Keratinocyte (primary cell): ENCODE results near the gene TRPC4. TPM values are rescaled to one million over a fixed set of nuclear protein-coding genes. Genes with fewer than 3 reads are reported as not detected.

ENCODE experiments used
- DNase-seq: peaks from one replicate; pipeline ENCODE4 v3.0.0-alpha.2; 2011; ENCODE audit warnings: low read depth, missing footprints, low spot score
- FAIRE-seq: peaks from 2 replicates; lab custom pipeline; 2011; peaks lifted over from hg19 to GRCh38; lab: Jason Lieb, UNC
- H2AFZ ChIP-seq: 2 replicates; pipeline ENCODE4 v1.6.0; 2012; ENCODE audit warnings: low read length, control low read depth, inconsistent platforms; ENCODE audit not compliant: control insufficient read depth
- H3K27ac ChIP-seq: 2 replicates; pipeline ENCODE4 v1.5.1; 2011; ENCODE audit warnings: low read length; ENCODE audit not compliant: control insufficient read depth, insufficient read depth
- H3K27me3 ChIP-seq: 3 replicates; pipeline ENCODE4 v1.6.0; 2011; ENCODE audit warnings: low read length; ENCODE audit not compliant: control insufficient read depth, insufficient read depth; ENCODE audit errors: extremely low read depth
- H3K36me3 ChIP-seq, 2 experiments: 2 replicates in 1 of 2; 3 replicates in 1 of 2; pipeline ENCODE4 v1.5.1; 2011; ENCODE audit warnings: low read length in 2 of 2, mild to moderate bottlenecking in 1 of 2; ENCODE audit not compliant: control insufficient read depth in 2 of 2, insufficient read depth in 2 of 2; ENCODE audit errors: extremely low read depth in 1 of 2
- H3K4me1 ChIP-seq: 3 replicates; pipeline ENCODE4 v1.5.1; 2011; ENCODE audit warnings: low read length; ENCODE audit not compliant: control insufficient read depth, insufficient read depth; ENCODE audit errors: extremely low read depth
- H3K4me2 ChIP-seq: 3 replicates; pipeline ENCODE4 v1.6.0; 2011; ENCODE audit warnings: low read depth, low read length; ENCODE audit not compliant: control insufficient read depth, insufficient read depth; ENCODE audit errors: extremely low read depth
- H3K4me3 ChIP-seq, 3 experiments: fragments of 200-600 bp in 1 of 3; sonication (generic) in 1 of 3; 2 replicates in 2 of 3; 3 replicates in 1 of 3; pipeline ENCODE4 v1.5.1; 2011 to 2016; ENCODE audit warnings: low read length in 3 of 3, mild to moderate bottlenecking in 3 of 3, control low read depth in 2 of 3, inconsistent platforms in 1 of 3, low read depth in 1 of 3, mixed read lengths in 1 of 3, mixed run types in 1 of 3, moderate library complexity in 1 of 3; ENCODE audit not compliant: control insufficient read depth in 2 of 3, insufficient read depth in 2 of 3; ENCODE audit errors: extremely low read depth in 1 of 3
- H3K79me2 ChIP-seq: 2 replicates; pipeline ENCODE4 v1.6.0; 2012; ENCODE audit warnings: low read length; ENCODE audit not compliant: control insufficient read depth, insufficient read depth
- H3K9ac ChIP-seq: 3 replicates; pipeline ENCODE4 v1.6.0; 2011; ENCODE audit warnings: low read length; ENCODE audit not compliant: control insufficient read depth, insufficient read depth; ENCODE audit errors: extremely low read depth
- H3K9me1 ChIP-seq: 3 replicates; pipeline ENCODE4 v1.6.0; 2011; ENCODE audit warnings: low read length; ENCODE audit not compliant: control insufficient read depth, insufficient read depth; ENCODE audit errors: extremely low read depth
- H3K9me3 ChIP-seq: 2 replicates; pipeline ENCODE4 v1.5.1; 2012; ENCODE audit warnings: low read depth, low read length; ENCODE audit not compliant: control insufficient read depth
- H4K20me1 ChIP-seq: 3 replicates; pipeline ENCODE4 v1.6.0; 2011; ENCODE audit warnings: low read length; ENCODE audit not compliant: control insufficient read depth, insufficient read depth; ENCODE audit errors: extremely low read depth
- CTCF ChIP-seq, 3 experiments: IDR thresholded peaks in 1 of 3; conservative IDR thresholded peaks in 1 of 3; optimal IDR thresholded peaks in 1 of 3; 2 replicates in 2 of 3; 3 replicates in 1 of 3; pipeline versions ENCODE3 to v1.5.1; 2011; ENCODE audit warnings: low read length in 3 of 3, mild to moderate bottlenecking in 3 of 3, moderate library complexity in 2 of 3, control low read depth in 1 of 3, inconsistent platforms in 1 of 3; ENCODE audit not compliant: insufficient read depth in 2 of 3; ENCODE audit errors: extremely low read depth in 1 of 3
- EZH2 ChIP-seq: IDR thresholded peaks from one replicate; pipeline ENCODE4 v1.6.1; 2012; ENCODE audit warnings: inconsistent platforms, mild to moderate bottlenecking, low read length, moderate library complexity
- dilution Hi-C: fragments of 300-500 bp; cut with MboI; formaldehyde crosslinking; loops from one replicate; pipeline ENCODE4 v1.7.0; 2020; ENCODE audit warnings: low sequenced_read_pairs; ENCODE audit not compliant: extremely low pct_ligation_motif_present
- polyA plus RNA-seq, 5 experiments: library from polyadenylated mRNA; depleted of rRNA in 3 of 5; stranded (reverse) in 3 of 5; stranded (forward) in 1 of 5; unstranded in 1 of 5; fragments of >200 nt; gene quantifications; 1 replicate in 1 of 5; 2 replicates in 3 of 5; 3 replicates in 1 of 5; pipeline versions ENCODE4 v1.2.1 to v1.2.3, GENCODE V29; 2011 to 2012; ENCODE audit warnings: missing spikeins in 2 of 5, low read depth in 1 of 5, low replicate concordance in 1 of 5

TRPC4 gene
- polyA plus RNA-seq, 1 donor (not counting 4 experiments of a cell fraction or from before 2014, with no cell fraction given): not detected

- H3K36me3 ChIP-seq: no peaks in the 10 kb centered on the region
- no peak overlapping the region for H3K4me2 ChIP-seq
- H3K4me3 ChIP-seq: no peak overlapping the region
- H3K9ac ChIP-seq: no peak overlapping the region
- no peaks in the 10 kb centered on the region for H3K9me3 ChIP-seq
- dilution Hi-C loops: no loop called here
- H3K4me1 ChIP-seq: no peaks in the 10 kb centered on the region
- no peak for FAIRE-seq
- no peaks in the 10 kb centered on the region for H4K20me1 ChIP-seq
- H3K27me3 ChIP-seq: no peaks in the 10 kb centered on the region
- no peak for DNase-seq
- no peak overlapping the region for H3K27ac ChIP-seq
- no peaks in the 10 kb centered on the region for H3K9me1 ChIP-seq
- no peak for TF ChIP-seq EZH2
- TF ChIP-seq CTCF (optimal IDR thresholded peaks at IDR 0.05 in 1 of 3, IDR thresholded peaks at IDR 0.05 in 1 of 3, conservative IDR thresholded peaks at IDR 0.05 in 1 of 3; ENCODE audit: extremely low read depth in 1 of 3, insufficient read depth in 2 of 3, low read length in 3 of 3): no peak
- H3K79me2 ChIP-seq: no peaks in the 10 kb centered on the region
- H2AFZ ChIP-seq: no peak overlapping the region
Measured at GRCh38 chr13:37686501-37686900, 183.1 kb downstream of the TRPC4 start.

GRCh38 chr13:37685206-37685605 is 184.4 kb downstream of the TRPC4 start:
- Histone ChIP-seq H3K4me2 (no peak overlapping the region), H3K27ac (no peak overlapping the region), H3K4me3 (no peak overlapping the region), H3K9me3 (no peaks in the 10 kb centered on the region), H3K4me1 (no peaks in the 10 kb centered on the region), H4K20me1 (no peaks in the 10 kb centered on the region), H3K27me3 (no peaks in the 10 kb centered on the region), H3K36me3 (no peaks in the 10 kb centered on the region), H3K9ac (no peak overlapping the region), H3K9me1 (no peaks in the 10 kb centered on the region), H3K79me2 (no peaks in the 10 kb centered on the region), H2AFZ (no peak overlapping the region)
- DNase-seq (no peak), FAIRE-seq (no peak)
- dilution Hi-C loops: no loop called here
- TF ChIP-seq CTCF (optimal IDR thresholded peaks at IDR 0.05 in 1 of 3, IDR thresholded peaks at IDR 0.05 in 1 of 3, conservative IDR thresholded peaks at IDR 0.05 in 1 of 3; ENCODE audit: extremely low read depth in 1 of 3, insufficient read depth in 2 of 3, low read length in 3 of 3): no peak
- TF ChIP-seq EZH2: no peak
